ENCODE measurements around the gene ZFYVE28.

The ZFYVE28 gene

DNA sequence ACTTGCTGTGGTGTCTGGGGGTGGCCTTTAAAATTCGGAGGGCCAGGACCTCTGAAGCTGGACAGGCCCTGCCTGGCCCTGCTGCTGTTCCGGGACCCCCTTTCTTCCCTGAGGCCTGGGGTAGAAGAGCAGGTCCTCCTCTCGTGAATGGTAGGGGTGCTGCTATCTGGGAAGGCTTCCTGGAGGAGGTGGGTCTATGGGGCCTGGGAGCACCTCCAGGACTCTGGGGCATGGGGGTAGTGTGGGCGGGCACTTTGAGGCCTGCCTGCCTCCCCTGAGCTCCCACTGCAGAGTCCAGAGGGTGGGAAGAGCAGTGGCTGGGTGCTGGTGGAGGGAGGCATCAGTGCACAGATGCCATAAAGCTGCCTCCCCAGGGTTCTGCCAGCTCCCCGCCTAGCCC lies 151.6 kb downstream of the ZFYVE28 start:
- H3K4me3 ChIP-seq = no peak overlapping the region
- TF ChIP-seq, protein P1, sequence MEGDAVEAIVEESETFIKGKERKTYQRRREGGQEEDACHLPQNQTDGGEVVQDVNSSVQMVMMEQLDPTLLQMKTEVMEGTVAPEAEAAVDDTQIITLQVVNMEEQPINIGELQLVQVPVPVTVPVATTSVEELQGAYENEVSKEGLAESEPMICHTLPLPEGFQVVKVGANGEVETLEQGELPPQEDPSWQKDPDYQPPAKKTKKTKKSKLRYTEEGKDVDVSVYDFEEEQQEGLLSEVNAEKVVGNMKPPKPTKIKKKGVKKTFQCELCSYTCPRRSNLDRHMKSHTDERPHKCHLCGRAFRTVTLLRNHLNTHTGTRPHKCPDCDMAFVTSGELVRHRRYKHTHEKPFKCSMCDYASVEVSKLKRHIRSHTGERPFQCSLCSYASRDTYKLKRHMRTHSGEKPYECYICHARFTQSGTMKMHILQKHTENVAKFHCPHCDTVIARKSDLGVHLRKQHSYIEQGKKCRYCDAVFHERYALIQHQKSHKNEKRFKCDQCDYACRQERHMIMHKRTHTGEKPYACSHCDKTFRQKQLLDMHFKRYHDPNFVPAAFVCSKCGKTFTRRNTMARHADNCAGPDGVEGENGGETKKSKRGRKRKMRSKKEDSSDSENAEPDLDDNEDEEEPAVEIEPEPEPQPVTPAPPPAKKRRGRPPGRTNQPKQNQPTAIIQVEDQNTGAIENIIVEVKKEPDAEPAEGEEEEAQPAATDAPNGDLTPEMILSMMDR (IDR thresholded peaks at IDR 0.05) = no peak
- DNase-seq (ENCODE audit: low spot score) = no peak
- no peak overlapping the region for H3K27ac ChIP-seq

DNA sequence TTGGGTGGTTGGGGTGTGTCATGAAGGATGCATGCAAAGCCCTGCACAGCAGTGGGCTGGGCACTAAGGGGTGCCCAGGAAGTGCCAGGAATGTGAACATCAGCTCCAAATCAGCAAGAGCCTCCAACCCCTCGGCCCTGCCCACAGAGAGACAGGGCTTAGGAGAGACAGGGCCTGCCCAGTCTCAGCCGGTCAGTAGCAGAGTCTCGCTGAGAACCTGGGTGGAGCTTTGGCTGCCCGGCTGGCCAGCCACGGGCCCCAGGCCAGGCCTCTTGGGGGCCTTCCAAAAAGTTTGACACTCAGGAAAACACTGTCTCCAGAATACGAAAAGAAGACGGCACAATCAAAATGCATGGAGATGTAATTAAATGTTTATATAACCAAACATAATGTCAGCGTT lies 152.3 kb downstream of the ZFYVE28 start:
- TF ChIP-seq, protein P1 (IDR thresholded peaks at IDR 0.05) = no peak
- Histone ChIP-seq H3K27ac (peak overlapping the region; percentile 11 to 85), H3K4me3 (no peak overlapping the region)
- DNase-seq (ENCODE audit: low spot score) = no peak

DNA sequence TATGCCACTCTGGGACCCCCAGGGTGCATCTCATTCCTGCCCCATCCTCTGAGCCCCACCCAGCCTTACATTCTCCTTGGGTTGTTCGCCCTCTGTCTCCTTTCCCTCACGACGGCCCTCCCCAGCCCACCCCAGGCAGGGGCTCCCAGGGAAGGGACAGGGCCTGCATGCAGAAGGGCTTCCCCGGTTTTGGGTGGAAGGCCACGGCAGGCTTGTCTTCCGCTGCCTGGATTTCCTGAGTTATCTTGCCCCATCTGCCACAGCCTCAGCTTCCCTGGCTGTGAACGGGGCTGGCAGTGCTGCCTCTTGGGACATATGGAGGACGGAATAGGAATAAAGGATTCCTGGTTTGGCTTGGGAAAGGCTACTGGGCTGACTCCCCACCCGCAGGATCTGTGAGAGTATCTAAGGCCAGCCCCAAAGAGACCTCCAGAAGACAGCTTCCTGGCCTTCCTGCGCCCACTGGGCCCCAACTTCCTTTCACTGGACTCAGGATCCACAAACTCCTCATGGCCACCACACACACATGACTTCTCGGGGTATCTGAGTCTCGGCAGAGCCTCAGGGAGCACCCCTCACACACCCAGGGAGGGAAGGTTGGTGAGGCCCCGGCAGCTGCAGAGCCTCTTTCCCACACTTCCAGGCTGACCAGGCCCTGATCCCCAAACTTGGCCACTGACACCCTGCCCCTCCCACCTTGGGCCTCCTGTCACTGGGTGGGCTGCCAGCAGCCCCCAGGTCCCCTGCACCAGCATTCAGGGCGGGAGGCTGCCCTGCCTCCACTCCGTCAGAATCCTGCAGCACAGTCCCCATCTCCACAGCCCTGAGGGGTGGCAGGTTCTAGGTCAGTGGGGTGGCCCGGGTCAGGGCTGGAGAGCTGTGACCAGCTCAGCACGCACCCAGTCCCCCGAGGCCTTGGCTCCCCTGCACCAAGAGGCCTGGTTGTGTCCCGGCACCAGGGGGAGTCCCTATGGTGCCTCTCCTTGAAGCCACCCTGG lies 153.0 kb downstream of the ZFYVE28 start:
- Histone ChIP-seq H3K4me3 (no peak overlapping the region), H3K27ac (peak overlapping the region; percentile 11 to 85)
- TF ChIP-seq, protein P1 (IDR thresholded peaks at IDR 0.05) = no peak
- no peak for DNase-seq (ENCODE audit: low spot score)

DNA sequence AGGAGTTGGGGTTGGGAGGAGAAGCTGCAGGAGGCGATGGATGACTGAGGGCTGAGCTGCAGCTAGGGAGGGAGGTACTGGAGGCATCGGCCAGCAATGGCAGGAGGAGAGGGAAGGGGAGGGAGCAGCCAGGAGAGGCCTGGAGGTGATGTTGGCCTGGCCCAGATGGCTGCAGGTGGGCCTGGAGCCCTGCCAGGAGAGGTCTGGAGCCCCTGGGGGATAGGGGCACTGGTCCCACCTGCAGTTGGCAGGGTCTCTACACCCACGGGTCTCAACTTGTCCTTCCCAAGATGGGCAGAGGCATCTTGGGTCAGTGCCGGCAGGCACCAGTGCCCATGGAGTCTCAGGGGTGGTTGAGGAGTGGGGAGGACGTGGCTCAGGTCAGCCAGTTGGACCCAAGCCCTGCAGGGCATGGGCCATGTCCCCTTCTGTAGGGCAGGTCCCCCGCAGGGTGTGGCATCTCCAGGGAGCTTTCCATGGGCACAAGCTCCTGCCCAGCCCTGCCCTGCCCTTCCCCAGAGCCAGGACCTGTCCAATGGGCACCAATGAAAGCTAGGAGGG lies 153.9 kb downstream of the ZFYVE28 start:
- Histone ChIP-seq H3K4me3 (no peak overlapping the region), H3K27ac (no peak overlapping the region)
- TF ChIP-seq, protein P1 (IDR thresholded peaks at IDR 0.05) = no peak
- no peak for DNase-seq (ENCODE audit: low spot score)

DNA sequence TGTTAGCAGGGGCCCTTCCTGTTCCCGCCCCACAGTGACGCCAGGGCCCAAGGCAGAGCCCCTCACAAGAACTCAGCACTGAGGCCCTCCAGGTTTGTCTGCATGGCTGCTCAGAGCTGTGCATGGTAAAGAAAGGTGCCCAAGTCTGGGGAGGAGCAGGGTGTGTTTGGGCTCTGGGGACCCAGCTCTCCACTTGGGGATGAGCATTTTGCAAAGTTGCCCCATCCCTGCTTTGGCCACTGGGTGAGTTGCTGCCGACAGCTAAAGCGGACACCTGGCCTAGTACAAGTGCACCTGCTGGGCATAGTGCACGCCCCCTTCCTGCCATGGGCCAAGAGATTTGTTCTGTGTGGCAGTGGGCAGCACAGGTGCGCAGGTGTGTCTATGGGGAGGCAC lies 154.5 kb downstream of the ZFYVE28 start:
- H3K4me3 ChIP-seq = no peak overlapping the region
- TF ChIP-seq, protein P1 (IDR thresholded peaks at IDR 0.05) = no peak
- no peak for DNase-seq (ENCODE audit: low spot score)
- no peak overlapping the region for H3K27ac ChIP-seq

DNA sequence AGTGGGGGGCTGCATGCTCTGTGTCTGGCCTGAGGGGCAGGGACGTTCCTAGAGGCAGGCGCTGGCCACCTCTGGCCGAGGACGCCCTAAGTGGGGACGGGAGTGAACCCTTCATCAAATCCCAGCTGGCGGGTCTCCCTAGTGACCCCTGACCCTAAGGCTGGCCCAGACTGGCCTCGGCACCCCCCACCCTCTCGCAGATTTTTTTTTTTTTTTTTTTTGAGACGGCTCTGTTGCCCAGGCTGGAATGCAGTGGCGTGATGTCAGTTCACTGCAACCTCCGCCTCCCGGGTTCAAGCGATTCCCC lies 155.5 kb downstream of the ZFYVE28 start:
- TF ChIP-seq, protein P1 (IDR thresholded peaks at IDR 0.05) = no peak
- H3K4me3 ChIP-seq = peak overlapping the region; percentile 75
- H3K27ac ChIP-seq = peak overlapping the region; percentile 94
- no peak for DNase-seq (ENCODE audit: low spot score)

Data from coronary artery (tissue), 2 donors.